ENCODE results near the gene TRNAU1AP.
"Not testable (repeated sequence)": the region's sequence is repeated elsewhere in the genome, so short reads cannot be mapped to it uniquely, and the experiment has no call there.

DNA sequence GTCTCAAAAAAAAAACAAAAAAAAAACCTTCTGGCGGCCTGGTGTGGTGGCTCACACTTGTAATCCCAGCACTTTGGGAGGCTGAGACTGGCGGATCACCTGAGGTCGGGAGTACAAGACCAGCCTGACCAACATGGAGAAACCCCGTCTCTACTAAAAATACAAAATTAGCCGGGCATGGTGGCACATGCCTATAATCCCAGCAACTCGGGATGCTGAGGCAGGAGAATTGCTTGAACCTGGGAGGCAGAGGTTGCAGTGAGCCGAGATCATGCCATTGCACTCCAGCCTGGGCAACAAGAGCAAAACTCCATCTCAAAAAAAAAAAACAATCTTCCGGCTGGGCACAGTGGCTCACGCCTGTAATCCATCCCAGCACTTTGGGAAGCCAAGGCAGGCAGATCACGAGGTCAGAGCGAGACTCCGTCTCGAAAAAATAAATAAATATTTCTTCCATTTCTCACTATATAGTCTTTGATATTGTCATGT is 38.4 kb upstream of the TRNAU1AP start:
- TF ChIP-seq EZH2phosphoT487, CTCF (IDR thresholded peaks at IDR 0.05; ENCODE audit: low read length): not testable (repeated sequence)
